Measurements from ENCODE around the gene ADH7.

ADH7 gene

DNA sequence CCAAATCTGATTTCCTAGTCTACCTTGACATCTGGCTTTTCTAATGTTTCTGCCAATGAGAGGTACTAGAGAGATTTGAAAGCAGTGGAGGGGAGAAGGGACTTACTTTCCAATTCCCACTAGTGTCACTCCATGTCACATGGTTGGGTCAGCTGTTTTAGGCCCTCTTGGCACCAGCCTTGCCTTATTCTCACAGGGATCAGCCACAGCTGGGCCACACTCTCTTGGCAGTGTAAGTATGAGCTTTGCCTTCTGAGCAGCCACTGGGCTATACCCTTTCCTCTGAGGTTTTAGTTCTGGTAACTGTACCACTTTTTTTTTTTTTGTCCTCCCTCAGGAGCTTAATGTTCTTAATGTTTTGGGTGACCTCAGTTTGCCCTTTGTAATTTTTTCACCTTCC is 72.4 kb downstream of the ADH7 start:
- TF ChIP-seq, protein P1, sequence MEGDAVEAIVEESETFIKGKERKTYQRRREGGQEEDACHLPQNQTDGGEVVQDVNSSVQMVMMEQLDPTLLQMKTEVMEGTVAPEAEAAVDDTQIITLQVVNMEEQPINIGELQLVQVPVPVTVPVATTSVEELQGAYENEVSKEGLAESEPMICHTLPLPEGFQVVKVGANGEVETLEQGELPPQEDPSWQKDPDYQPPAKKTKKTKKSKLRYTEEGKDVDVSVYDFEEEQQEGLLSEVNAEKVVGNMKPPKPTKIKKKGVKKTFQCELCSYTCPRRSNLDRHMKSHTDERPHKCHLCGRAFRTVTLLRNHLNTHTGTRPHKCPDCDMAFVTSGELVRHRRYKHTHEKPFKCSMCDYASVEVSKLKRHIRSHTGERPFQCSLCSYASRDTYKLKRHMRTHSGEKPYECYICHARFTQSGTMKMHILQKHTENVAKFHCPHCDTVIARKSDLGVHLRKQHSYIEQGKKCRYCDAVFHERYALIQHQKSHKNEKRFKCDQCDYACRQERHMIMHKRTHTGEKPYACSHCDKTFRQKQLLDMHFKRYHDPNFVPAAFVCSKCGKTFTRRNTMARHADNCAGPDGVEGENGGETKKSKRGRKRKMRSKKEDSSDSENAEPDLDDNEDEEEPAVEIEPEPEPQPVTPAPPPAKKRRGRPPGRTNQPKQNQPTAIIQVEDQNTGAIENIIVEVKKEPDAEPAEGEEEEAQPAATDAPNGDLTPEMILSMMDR (conservative IDR thresholded peaks at IDR 0.05; ENCODE audit: low read length): no peak
- H3K4me3 ChIP-seq (ENCODE audit: low read length): no peak overlapping the region
- DNase-seq (ENCODE audit: low read depth): no peak
